ENCODE results near the gene WIPF1.
"Not testable (repeated sequence)": the region's sequence is repeated elsewhere in the genome, so short reads cannot be mapped to it uniquely, and the experiment has no call there.

Gene WIPF1

GRCh38 chr2:174553811-174554493 lies 43.7 kb downstream of the WIPF1 start:
- TF ChIP-seq JUND (IDR thresholded peaks at IDR 0.05; ENCODE audit: low read depth) = no peak
- in situ Hi-C loops (cut with HindIII; ENCODE audit: low pct_unique_long_range_greater_than_20kb, low sequenced_read_pairs) = no loop called here
- DNase-seq (ENCODE audit: low read depth in 1 of 2, low spot score in 1 of 2) = no peak

- in situ Hi-C loops (cut with HindIII; ENCODE audit: low pct_unique_long_range_greater_than_20kb, low sequenced_read_pairs) = no loop called here
- no peak for DNase-seq (ENCODE audit: low read depth in 1 of 2, low spot score in 1 of 2)
These were observed 44.7 kb downstream of the WIPF1 start for GRCh38 chr2:174552880-174553279.

GRCh38 chr2:174551697-174552096 lies 45.9 kb downstream of the WIPF1 start:
- DNase-seq (ENCODE audit: low read depth in 1 of 2, low spot score in 1 of 2) = no peak
- no peak for TF ChIP-seq JUND (IDR thresholded peaks at IDR 0.05; ENCODE audit: low read depth)
- in situ Hi-C loops (cut with HindIII; ENCODE audit: low pct_unique_long_range_greater_than_20kb, low sequenced_read_pairs) = no loop called here

More at GRCh38 chr2:174552880-174553279, 44.7 kb downstream of the WIPF1 start:
- TF ChIP-seq JUND (IDR thresholded peaks at IDR 0.05; ENCODE audit: low read depth) = no peak

GRCh38 chr2:174548646-174549045 lies 49.0 kb downstream of the WIPF1 start:
- in situ Hi-C loops (cut with HindIII; ENCODE audit: low pct_unique_long_range_greater_than_20kb, low sequenced_read_pairs) = not testable (repeated sequence)

GRCh38 chr2:174548021-174548420 lies 49.6 kb downstream of the WIPF1 start:
- DNase-seq (ENCODE audit: low read depth in 1 of 2, low spot score in 1 of 2); in situ Hi-C loops (cut with HindIII; ENCODE audit: low pct_unique_long_range_greater_than_20kb, low sequenced_read_pairs): not testable (repeated sequence)

More at GRCh38 chr2:174548646-174549045, 49.0 kb downstream of the WIPF1 start:
- not testable (repeated sequence) for DNase-seq (ENCODE audit: low read depth in 1 of 2, low spot score in 1 of 2)

GRCh38 chr2:174546519-174547506 lies 50.8 kb downstream of the WIPF1 start:
- no peak for TF ChIP-seq JUND (IDR thresholded peaks at IDR 0.05; ENCODE audit: low read depth)
- in situ Hi-C loops (cut with HindIII; ENCODE audit: low pct_unique_long_range_greater_than_20kb, low sequenced_read_pairs) = no loop called here
- peak; percentile 30 to 67 for DNase-seq (ENCODE audit: low read depth in 1 of 2, low spot score in 1 of 2)

- no peak for TF ChIP-seq JUND (IDR thresholded peaks at IDR 0.05; ENCODE audit: low read depth)
- DNase-seq (ENCODE audit: low read depth in 1 of 2, low spot score in 1 of 2) = no peak
- in situ Hi-C loops (cut with HindIII; ENCODE audit: low pct_unique_long_range_greater_than_20kb, low sequenced_read_pairs) = no loop called here
These were observed 52.4 kb downstream of the WIPF1 start for GRCh38 chr2:174545240-174545639.

- in situ Hi-C loops (cut with HindIII; ENCODE audit: low pct_unique_long_range_greater_than_20kb, low sequenced_read_pairs) = no loop called here
- no peak for TF ChIP-seq JUND (IDR thresholded peaks at IDR 0.05; ENCODE audit: low read depth)
These were observed 52.8 kb downstream of the WIPF1 start for GRCh38 chr2:174544802-174545201.

GRCh38 chr2:174544156-174544555 lies 53.4 kb downstream of the WIPF1 start:
- no peak for TF ChIP-seq JUND (IDR thresholded peaks at IDR 0.05; ENCODE audit: low read depth)
- in situ Hi-C loops (cut with HindIII; ENCODE audit: low pct_unique_long_range_greater_than_20kb, low sequenced_read_pairs) = no loop called here
- DNase-seq (ENCODE audit: low read depth in 1 of 2, low spot score in 1 of 2) = no peak

More at GRCh38 chr2:174544802-174545201, 52.8 kb downstream of the WIPF1 start:
- DNase-seq (ENCODE audit: low read depth in 1 of 2, low spot score in 1 of 2) = no peak

- no peak for DNase-seq (ENCODE audit: low read depth in 1 of 2, low spot score in 1 of 2)
- TF ChIP-seq JUND (IDR thresholded peaks at IDR 0.05; ENCODE audit: low read depth) = no peak
- in situ Hi-C loops (cut with HindIII; ENCODE audit: low pct_unique_long_range_greater_than_20kb, low sequenced_read_pairs) = no loop called here
These were observed 56.7 kb downstream of the WIPF1 start for GRCh38 chr2:174540893-174541292.

GRCh38 chr2:174535757-174536703 lies 61.6 kb downstream of the WIPF1 start:
- in situ Hi-C loops (cut with HindIII; ENCODE audit: low pct_unique_long_range_greater_than_20kb, low sequenced_read_pairs) = no loop called here
- DNase-seq (ENCODE audit: low read depth in 1 of 2, low spot score in 1 of 2) = peak in 1 of 2 experiments; percentile 58
- no peak for TF ChIP-seq JUND (IDR thresholded peaks at IDR 0.05; ENCODE audit: low read depth)

- no peak for TF ChIP-seq JUND (IDR thresholded peaks at IDR 0.05; ENCODE audit: low read depth)
- no peak for DNase-seq (ENCODE audit: low read depth in 1 of 2, low spot score in 1 of 2)
- in situ Hi-C loops (cut with HindIII; ENCODE audit: low pct_unique_long_range_greater_than_20kb, low sequenced_read_pairs) = no loop called here
These were observed 62.5 kb downstream of the WIPF1 start for GRCh38 chr2:174535083-174535482.

Measured in T47D (cell line).